CD8-positive, alpha-beta memory T cell (primary cell): Measurements from ENCODE around the gene TMF1. TPM values are rescaled to one million over a fixed set of nuclear protein-coding genes. Genes with fewer than 3 reads are reported as not detected.

Source experiments
- CTCF ChIA-PET: fragments of 350-600 bp; sonication (Branson Sonifier 250); formaldehyde crosslinking; loops from one replicate; lab custom pipeline; 2021; ENCODE audit warnings: antibody characterized with exemption; lab: Charles Lee
- POLR2A ChIA-PET: fragments of 350-600 bp; sonication (Branson Sonifier 250); formaldehyde crosslinking; loops from one replicate; lab custom pipeline; 2021; ENCODE audit warnings: antibody characterized with exemption; lab: Charles Lee
- DNase-seq, 5 donors: peaks; one replicate each; pipeline versions ENCODE4 v3.0.0 to v3.0.0-alpha.2; 2020 to 2022; ENCODE audit warnings: mixed read lengths in 1 of 5
- H3K27ac ChIP-seq: one replicate; pipeline ENCODE4 v1.7.0; 2013; ENCODE audit warnings: low read depth, mild to moderate bottlenecking, low read length, moderate library complexity
- H3K27me3 ChIP-seq: 2 replicates; pipeline ENCODE4 v1.7.0; 2013; ENCODE audit warnings: low read length, mild to moderate bottlenecking; ENCODE audit not compliant: insufficient read depth, poor library complexity, severe bottlenecking
- H3K36me3 ChIP-seq: 2 replicates; pipeline ENCODE4 v1.7.0; 2013; ENCODE audit warnings: mild to moderate bottlenecking, low read length, moderate library complexity; ENCODE audit not compliant: insufficient read depth
- H3K4me1 ChIP-seq: 2 replicates; pipeline ENCODE4 v1.7.0; 2013; ENCODE audit warnings: mild to moderate bottlenecking, low read length, moderate library complexity; ENCODE audit not compliant: insufficient read depth
- H3K4me3 ChIP-seq: 2 replicates; pipeline ENCODE4 v1.7.0; 2013; ENCODE audit warnings: mild to moderate bottlenecking, low read length
- H3K9me3 ChIP-seq: 2 replicates; pipeline ENCODE4 v1.7.0; 2013; ENCODE audit warnings: mild to moderate bottlenecking, low read length
- H3K27ac Mint-ChIP-seq, 8 donors: one replicate each; pipeline ENCODE4 v1.8.0; 2020 to 2021; ENCODE audit warnings: mixed read lengths in 8 of 8, mild to moderate bottlenecking in 6 of 8, inconsistent platforms in 3 of 8, moderate library complexity in 3 of 8
- H3K27me3 Mint-ChIP-seq, 2 donors: one replicate each; pipeline ENCODE4 v1.8.0; 2020 to 2021; ENCODE audit warnings: mixed read lengths in 2 of 2, mild to moderate bottlenecking in 1 of 2, moderate library complexity in 1 of 2
- H3K36me3 Mint-ChIP-seq, 3 donors: one replicate each; pipeline ENCODE4 v1.8.0; 2020 to 2021; ENCODE audit warnings: mixed read lengths in 3 of 3, inconsistent platforms in 1 of 3, mild to moderate bottlenecking in 1 of 3
- H3K4me1 Mint-ChIP-seq, 3 donors: one replicate each; pipeline ENCODE4 v1.8.0; 2020 to 2021; ENCODE audit warnings: mixed read lengths in 3 of 3, inconsistent platforms in 1 of 3, mild to moderate bottlenecking in 1 of 3
- H3K4me3 Mint-ChIP-seq, 7 donors: one replicate each; pipeline ENCODE4 v1.8.0; 2020 to 2021; ENCODE audit warnings: mixed read lengths in 7 of 7, mild to moderate bottlenecking in 6 of 7, moderate library complexity in 4 of 7, inconsistent platforms in 2 of 7
- H3K9me3 Mint-ChIP-seq, 5 donors: one replicate each; pipeline ENCODE4 v1.8.0; 2020 to 2022; ENCODE audit warnings: mixed read lengths in 5 of 5, mild to moderate bottlenecking in 3 of 5, moderate library complexity in 2 of 5, inconsistent platforms in 1 of 5
- polyA plus RNA-seq: library from polyadenylated mRNA; unstranded; fragments of 300-500 nt; fragmentation: Illumina TruSeq; gene quantifications from one replicate; pipeline ENCODE4 v1.2.3, GENCODE V29; 2021
- total RNA-seq, 2 experiments: library from RNA; stranded (reverse); gene quantifications; one replicate each; pipeline ENCODE4 v1.2.3, GENCODE V29; 2021

The TMF1 gene
- total and polyA plus RNA-seq, 3 experiments from 2014 or later: 31.8 to 40.0 (median 35.6) TPM

DNA sequence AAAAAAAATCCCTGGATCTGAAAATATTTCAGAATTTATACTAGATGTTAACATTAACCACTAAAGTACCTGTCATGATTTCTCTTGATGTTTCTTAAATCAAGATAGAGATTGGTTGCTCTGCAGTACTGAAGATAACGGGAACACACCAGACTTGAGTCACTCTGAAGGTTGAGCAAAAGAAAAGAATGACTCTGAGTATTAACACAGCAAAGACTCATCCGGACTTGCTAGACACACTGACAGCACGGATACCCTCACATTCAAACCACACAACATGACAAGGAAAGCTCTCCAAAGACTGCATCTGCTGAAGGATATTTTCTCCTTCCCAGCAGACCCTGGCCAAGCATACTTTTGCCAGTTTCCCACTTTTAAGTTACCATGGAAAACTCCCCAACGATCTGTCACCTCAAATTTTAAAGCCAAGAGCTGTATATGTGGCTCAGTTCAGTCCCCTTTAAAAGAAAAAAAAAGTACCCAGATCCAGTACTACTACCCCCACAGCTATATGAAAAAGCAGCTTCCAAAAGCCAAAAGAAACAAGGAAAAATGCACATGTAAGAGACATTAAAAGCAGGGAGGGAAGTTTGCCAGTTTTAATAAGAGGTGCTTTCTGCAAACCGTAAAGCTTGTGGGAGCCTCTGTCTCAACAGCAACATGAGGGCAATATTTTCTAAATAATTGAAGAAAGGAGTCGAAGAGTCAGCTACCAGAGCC, 46.9 kb downstream of the TMF1 start:
- no peaks in the 10 kb centered on the region for H3K27me3 ChIP-seq
- H3K27ac ChIP-seq: no peak overlapping the region
- DNase-seq: no peak
- H3K36me3 ChIP-seq: peaks cover 4% of the 10 kb centered on the region
- ChIA-PET POLR2A (no interaction called here), CTCF (interaction anchor here (0.6 kb wide), 1 partner anchor 126 kb away, joined by 3 read pairs; no protein-coding TSS in a partner anchor)
- Mint-ChIP-seq H3K4me1 (peaks cover 4 to 26% (median 20%) of the 10 kb centered on the region in 3 donors), H3K36me3 (peaks cover 18 to 70% (median 29%) of the 10 kb centered on the region in 3 donors), H3K27ac (peak overlapping the region in 1 of 8 donors; percentile 31), H3K9me3 (no peaks in the 10 kb centered on the region), H3K4me3 (no peak overlapping the region), H3K27me3 (no peaks in the 10 kb centered on the region)
- no peaks in the 10 kb centered on the region for H3K9me3 ChIP-seq
- no peak overlapping the region for H3K4me3 ChIP-seq
- H3K4me1 ChIP-seq: no peaks in the 10 kb centered on the region

- no peak overlapping the region for H3K4me3 Mint-ChIP-seq
- Histone ChIP-seq H3K9me3 (no peaks in the 10 kb centered on the region), H3K36me3 (peaks cover 4% of the 10 kb centered on the region), H3K4me1 (no peaks in the 10 kb centered on the region), H3K27ac (no peak overlapping the region), H3K27me3 (no peaks in the 10 kb centered on the region), H3K4me3 (no peak overlapping the region)
- no peak for DNase-seq
- no peaks in the 10 kb centered on the region for H3K9me3 Mint-ChIP-seq
- POLR2A ChIA-PET: no interaction called here
- peaks cover 0 to 15% (median 12%) of the 10 kb centered on the region in 3 donors for H3K4me1 Mint-ChIP-seq
- no peak overlapping the region for H3K27ac Mint-ChIP-seq
- peaks cover 18 to 80% (median 31%) of the 10 kb centered on the region in 3 donors for H3K36me3 Mint-ChIP-seq
- CTCF ChIA-PET: interaction anchor here (1.2 kb wide), 1 partner anchor 10 kb away, joined by 3 read pairs; the partner anchor contains the start of gene EOGT
- H3K27me3 Mint-ChIP-seq: no peaks in the 10 kb centered on the region
These were observed 48.0 kb downstream of the TMF1 start for GRCh38 chr3:69004138-69004537.

- DNase-seq: no peak
- POLR2A ChIA-PET: no interaction called here
- Mint-ChIP-seq H3K36me3 (peaks cover 34 to 86% (median 38%) of the 10 kb centered on the region in 3 donors), H3K9me3 (no peaks in the 10 kb centered on the region), H3K4me1 (peaks cover 2 to 15% (median 6%) of the 10 kb centered on the region in 3 donors), H3K27me3 (no peaks in the 10 kb centered on the region), H3K27ac (peak overlapping the region in 1 of 8 donors; percentile 78), H3K4me3 (no peak overlapping the region)
- Histone ChIP-seq H3K4me3 (no peak overlapping the region), H3K27me3 (no peaks in the 10 kb centered on the region), H3K27ac (no peak overlapping the region), H3K4me1 (no peaks in the 10 kb centered on the region), H3K36me3 (no peaks in the 10 kb centered on the region), H3K9me3 (no peaks in the 10 kb centered on the region)
- CTCF ChIA-PET: interaction anchor here (2.5 kb wide), 1 partner anchor 14 kb away, joined by 9 read pairs; the partner anchor contains the start of gene EOGT
These were observed 52.5 kb downstream of the TMF1 start for GRCh38 chr3:68999605-69000004.

GRCh38 chr3:68999158-68999557, 53.0 kb downstream of the TMF1 start:
- H3K4me1 Mint-ChIP-seq: peaks cover 2 to 15% (median 6%) of the 10 kb centered on the region in 3 donors
- no peak overlapping the region for H3K27ac Mint-ChIP-seq
- DNase-seq: no peak
- H3K36me3 ChIP-seq: no peaks in the 10 kb centered on the region
- no peaks in the 10 kb centered on the region for H3K27me3 Mint-ChIP-seq
- peaks cover 35 to 87% (median 38%) of the 10 kb centered on the region in 3 donors for H3K36me3 Mint-ChIP-seq
- H3K4me3 ChIP-seq: no peak overlapping the region
- no peak overlapping the region for H3K27ac ChIP-seq
- ChIA-PET CTCF (interaction anchor here (2.5 kb wide), 1 partner anchor 14 kb away, joined by 9 read pairs; the partner anchor contains the start of gene EOGT), POLR2A (no interaction called here)
- H3K9me3 Mint-ChIP-seq: no peaks in the 10 kb centered on the region
- H3K4me1 ChIP-seq: no peaks in the 10 kb centered on the region
- H3K4me3 Mint-ChIP-seq: no peak overlapping the region
- no peaks in the 10 kb centered on the region for H3K9me3 ChIP-seq
- no peaks in the 10 kb centered on the region for H3K27me3 ChIP-seq

GRCh38 chr3:68997887-68998286, 54.2 kb downstream of the TMF1 start:
- POLR2A ChIA-PET: no interaction called here
- H3K4me3 Mint-ChIP-seq: peak overlapping the region in 1 of 7 donors; percentile 14
- no peaks in the 10 kb centered on the region for H3K36me3 ChIP-seq
- no peak for DNase-seq
- no peaks in the 10 kb centered on the region for H3K9me3 Mint-ChIP-seq
- no peak overlapping the region for H3K4me3 ChIP-seq
- peaks cover 2 to 15% (median 6%) of the 10 kb centered on the region in 3 donors for H3K4me1 Mint-ChIP-seq
- H3K27ac ChIP-seq: no peak overlapping the region
- peak overlapping the region in 1 of 8 donors; percentile 34 for H3K27ac Mint-ChIP-seq
- H3K4me1 ChIP-seq: no peaks in the 10 kb centered on the region
- peaks cover 38 to 87% (median 41%) of the 10 kb centered on the region in 3 donors for H3K36me3 Mint-ChIP-seq
- CTCF ChIA-PET: no interaction called here
- no peaks in the 10 kb centered on the region for H3K27me3 Mint-ChIP-seq
- no peaks in the 10 kb centered on the region for H3K9me3 ChIP-seq
- no peaks in the 10 kb centered on the region for H3K27me3 ChIP-seq

DNA sequence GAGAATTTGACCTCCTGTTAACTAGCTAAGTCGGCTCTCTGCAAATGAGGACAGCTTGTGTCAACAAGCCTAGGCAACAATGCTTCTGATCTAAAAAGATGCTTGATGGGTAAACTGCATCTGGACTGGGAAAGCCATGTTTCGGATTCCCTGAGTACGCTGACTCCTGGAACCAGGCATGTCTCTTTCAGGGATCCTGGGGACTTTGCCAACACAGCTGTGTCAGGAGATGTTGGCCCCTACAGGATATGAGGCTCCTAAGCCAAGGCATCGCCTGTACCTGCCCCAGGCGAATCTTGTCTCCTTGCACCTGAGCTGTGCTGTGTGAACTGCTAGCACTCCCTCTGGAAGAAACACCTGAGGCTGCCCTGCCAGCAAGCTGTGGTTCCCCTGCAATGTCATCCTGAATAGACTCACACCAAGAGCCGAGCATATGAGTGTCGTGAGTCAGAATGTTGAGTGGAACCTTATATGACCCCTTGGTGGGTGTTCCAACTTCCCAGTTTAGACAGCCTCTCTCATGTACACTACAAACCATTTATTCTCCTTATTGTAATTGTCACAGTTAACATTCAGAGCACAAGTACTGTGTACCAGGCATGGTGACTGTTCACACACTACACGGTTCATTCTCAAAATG, 55.7 kb downstream of the TMF1 start:
- Histone ChIP-seq H3K27ac (no peak overlapping the region), H3K36me3 (no peaks in the 10 kb centered on the region), H3K27me3 (no peaks in the 10 kb centered on the region), H3K4me1 (no peaks in the 10 kb centered on the region), H3K9me3 (no peaks in the 10 kb centered on the region), H3K4me3 (no peak overlapping the region)
- Mint-ChIP-seq H3K36me3 (peaks cover 36 to 93% (median 39%) of the 10 kb centered on the region in 3 donors), H3K27ac (peak overlapping the region in 3 of 8 donors; percentile 0 to 40 (median 20)), H3K27me3 (no peaks in the 10 kb centered on the region), H3K9me3 (no peaks in the 10 kb centered on the region), H3K4me1 (peaks cover 2 to 15% (median 6%) of the 10 kb centered on the region in 3 donors), H3K4me3 (no peak overlapping the region)
- no peak for DNase-seq
- ChIA-PET POLR2A (no interaction called here), CTCF (no interaction called here)

- Mint-ChIP-seq H3K27ac (no peak overlapping the region), H3K4me3 (no peak overlapping the region), H3K9me3 (no peaks in the 10 kb centered on the region), H3K4me1 (no peaks in the 10 kb centered on the region), H3K27me3 (no peaks in the 10 kb centered on the region), H3K36me3 (peaks cover 13 to 83% (median 34%) of the 10 kb centered on the region in 3 donors)
- no peak for DNase-seq
- no peaks in the 10 kb centered on the region for H3K4me1 ChIP-seq
- peaks cover 9% of the 10 kb centered on the region for H3K36me3 ChIP-seq
- ChIA-PET POLR2A (no interaction called here), CTCF (no interaction called here)
- H3K27me3 ChIP-seq: no peaks in the 10 kb centered on the region
- no peak overlapping the region for H3K27ac ChIP-seq
- H3K4me3 ChIP-seq: no peak overlapping the region
- no peaks in the 10 kb centered on the region for H3K9me3 ChIP-seq
These were observed 63.4 kb downstream of the TMF1 start for GRCh38 chr3:68988740-68989139.

DNA sequence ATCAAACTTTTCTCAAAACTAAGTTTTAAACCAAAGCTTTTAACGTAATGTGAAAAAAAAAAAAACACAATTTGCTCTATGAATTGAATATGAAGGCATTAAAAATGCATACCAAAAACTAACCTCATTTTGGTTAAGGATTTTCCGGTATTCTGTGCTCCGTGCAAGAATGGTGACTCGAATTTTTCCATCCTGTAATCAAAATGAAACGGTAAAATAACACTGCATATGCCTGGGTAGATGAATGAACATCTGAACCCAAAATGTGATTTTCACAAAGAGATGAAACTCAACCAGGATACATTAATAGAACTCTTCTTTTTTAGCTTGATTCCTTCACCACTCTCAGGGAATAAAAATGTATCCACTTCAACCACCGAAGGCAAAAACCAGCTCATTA, 64.8 kb downstream of the TMF1 start:
- no peak overlapping the region for H3K27ac ChIP-seq
- POLR2A ChIA-PET: no interaction called here

More for the DNA sequence above, 64.8 kb downstream of the TMF1 start:
- Mint-ChIP-seq H3K4me1 (no peaks in the 10 kb centered on the region), H3K27me3 (no peaks in the 10 kb centered on the region), H3K36me3 (peaks cover 5 to 80% (median 34%) of the 10 kb centered on the region in 3 donors), H3K9me3 (no peaks in the 10 kb centered on the region), H3K4me3 (no peak overlapping the region), H3K27ac (peak overlapping the region in 1 of 8 donors; percentile 16)
- H3K4me3 ChIP-seq: no peak overlapping the region
- H3K36me3 ChIP-seq: peaks cover 12% of the 10 kb centered on the region
- CTCF ChIA-PET: no interaction called here
- H3K4me1 ChIP-seq: no peaks in the 10 kb centered on the region
- H3K9me3 ChIP-seq: no peaks in the 10 kb centered on the region
- no peak for DNase-seq
- no peaks in the 10 kb centered on the region for H3K27me3 ChIP-seq
